ENCODE measurements around the gene CWC25.
A peak's percentile ranks its signal among the peaks of the same experiment; 100 is the strongest.
"Not testable (repeated sequence)": the region's sequence is repeated elsewhere in the genome, so short reads cannot be mapped to it uniquely, and the experiment has no call there.

Gene CWC25

GRCh38 chr17:38824899-38825761 is at the start of gene CWC25:
Gene CWC25, minus strand, starts transcription at chr17:38825321. Its CDS starts 138 bp downstream, at chr17:38825183.
- peak; percentile 85 for DNase-seq

DNA sequence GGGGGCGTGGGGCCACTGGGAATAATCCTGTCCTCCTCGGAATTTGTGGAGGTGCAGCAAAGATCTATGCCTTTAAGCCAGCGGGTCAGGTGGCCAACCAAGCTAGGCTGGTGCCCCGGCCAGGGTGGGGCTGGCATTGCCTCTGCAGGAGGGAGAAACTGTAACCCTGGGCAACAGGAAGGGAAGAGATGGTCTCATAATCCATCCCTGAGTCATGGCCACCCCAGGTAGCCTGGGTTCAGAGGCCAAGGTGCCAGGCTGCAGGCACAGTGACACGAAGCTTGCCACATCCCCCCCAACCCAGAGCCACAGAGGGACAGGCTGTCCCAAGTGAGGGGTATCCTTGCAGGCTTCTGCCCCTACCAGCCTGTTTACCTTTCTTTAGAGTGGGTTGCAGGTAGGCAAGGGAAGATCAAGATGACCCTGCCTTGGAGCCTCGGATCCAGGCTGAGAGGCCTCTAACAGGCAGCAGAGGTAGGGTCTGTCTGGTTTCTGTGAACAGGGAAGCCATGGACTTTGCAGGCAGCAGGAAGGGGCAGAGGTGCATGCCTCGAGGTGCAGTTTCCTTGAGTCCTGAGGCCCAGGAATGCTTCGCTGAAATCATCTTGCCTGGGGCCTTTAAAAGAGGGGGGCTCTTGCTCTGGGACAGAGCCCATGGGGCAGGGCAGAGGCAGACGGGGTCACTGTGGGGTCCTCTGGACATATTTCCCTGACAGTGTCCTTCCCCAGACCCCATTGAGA is 48.7 kb upstream of the CWC25 start:
- no peak for DNase-seq

DNA sequence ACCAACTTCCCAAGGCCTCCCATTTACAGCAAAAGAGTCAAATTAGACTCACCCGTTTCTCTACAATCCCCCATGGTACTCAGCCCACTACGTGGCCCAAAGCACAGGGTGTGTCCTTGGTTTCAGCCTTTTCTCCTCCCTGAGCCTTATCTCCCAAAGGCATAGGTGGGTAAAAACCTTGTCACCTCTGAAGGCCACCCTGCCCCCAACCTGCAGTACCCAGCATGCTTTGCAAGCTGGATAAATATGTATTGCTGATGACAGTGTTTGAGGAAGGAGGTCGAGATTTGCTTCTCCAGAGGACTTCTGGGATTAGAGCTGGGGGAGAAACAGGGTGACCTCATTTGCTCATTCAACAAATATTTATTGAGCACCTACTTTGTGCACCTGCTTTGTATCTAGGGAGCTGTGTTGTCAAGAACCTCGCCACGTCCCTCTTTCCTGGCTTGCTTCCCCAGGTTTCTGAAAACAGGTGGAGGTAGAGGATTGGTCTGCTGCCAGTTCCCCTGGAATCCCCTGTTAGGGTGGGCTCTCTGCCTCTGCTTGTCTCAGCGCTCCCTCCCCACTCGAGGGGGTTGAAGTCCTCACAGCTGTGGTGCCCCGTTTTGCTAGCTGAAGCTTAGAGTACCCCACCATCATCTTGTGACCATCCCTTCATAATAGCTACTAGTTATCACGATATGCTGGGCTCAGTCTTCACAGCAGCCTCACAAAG is 47.7 kb upstream of the CWC25 start:
- no peak for DNase-seq

DNA sequence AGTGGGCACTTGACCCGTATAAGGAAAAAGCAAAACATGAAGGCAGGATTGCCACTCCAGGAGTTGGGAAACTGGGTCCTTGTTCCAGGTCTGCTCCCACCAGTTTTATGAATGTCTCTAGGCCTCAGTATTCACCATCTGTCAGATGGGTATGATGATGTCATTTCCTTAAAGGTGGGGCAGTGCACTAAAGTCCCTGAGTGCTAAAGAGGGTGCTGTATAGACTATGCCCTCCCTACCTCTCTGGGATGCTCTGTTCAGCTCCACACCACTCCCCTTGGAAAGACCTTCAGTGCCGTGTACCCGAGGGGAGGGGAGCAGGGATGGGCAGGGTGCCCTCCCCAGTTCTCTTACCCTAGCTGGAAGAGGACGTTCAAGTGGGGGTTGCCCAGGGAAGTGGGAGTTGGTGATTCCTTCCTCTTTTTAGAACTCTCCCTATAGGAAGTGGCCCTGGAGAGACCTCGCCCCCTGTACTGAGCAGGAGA is 46.9 kb upstream of the CWC25 start:
- no peak for DNase-seq

- DNase-seq: no peak
Observed at GRCh38 chr17:38871247-38872015, 46.3 kb upstream of the CWC25 start.

- DNase-seq: peak; percentile 33
Observed at GRCh38 chr17:38870259-38871165, 45.4 kb upstream of the CWC25 start.

- peak; percentile 73 for DNase-seq
Observed at GRCh38 chr17:38869526-38870258, 44.6 kb upstream of the CWC25 start, which contains the start of gene LASP1. Gene LASP1, plus strand, starts transcription at chr17:38870058. Its CDS starts 132 bp downstream, at chr17:38870190.

DNA sequence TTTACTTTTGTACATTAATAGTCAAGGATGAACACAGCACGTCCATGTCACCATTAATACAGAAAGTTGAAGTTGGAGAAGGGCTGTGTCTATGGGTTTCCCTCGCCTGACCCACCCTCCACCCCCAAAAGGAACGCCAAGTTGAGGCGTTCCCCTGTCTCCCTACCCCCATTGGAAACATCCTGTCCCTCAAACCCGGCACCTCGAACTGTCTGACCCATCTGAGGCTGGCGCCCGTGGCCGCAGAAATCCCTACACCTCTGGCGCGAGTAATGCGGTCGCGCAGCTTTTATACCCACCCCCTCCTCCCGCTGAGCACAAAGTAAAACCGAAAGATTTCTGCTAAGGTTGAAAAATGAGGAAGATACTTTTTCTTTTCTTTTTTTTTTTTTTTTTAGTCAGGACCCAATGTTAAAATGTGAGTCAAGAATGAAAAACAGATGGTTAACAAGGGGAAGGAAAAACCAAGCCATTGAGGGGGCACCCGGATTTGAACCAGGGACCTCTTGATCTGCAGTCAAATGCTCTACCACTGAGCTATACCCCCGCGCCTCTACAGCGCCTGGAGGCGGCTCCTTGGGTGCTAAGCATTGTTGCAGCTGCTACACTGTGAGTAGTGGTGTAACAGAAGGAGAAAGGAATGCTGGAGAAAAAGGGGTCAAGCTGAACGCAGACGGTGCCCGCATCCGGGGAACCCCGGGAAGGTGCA is 43.9 kb upstream of the CWC25 start:
- DNase-seq: peak; percentile 66

DNA sequence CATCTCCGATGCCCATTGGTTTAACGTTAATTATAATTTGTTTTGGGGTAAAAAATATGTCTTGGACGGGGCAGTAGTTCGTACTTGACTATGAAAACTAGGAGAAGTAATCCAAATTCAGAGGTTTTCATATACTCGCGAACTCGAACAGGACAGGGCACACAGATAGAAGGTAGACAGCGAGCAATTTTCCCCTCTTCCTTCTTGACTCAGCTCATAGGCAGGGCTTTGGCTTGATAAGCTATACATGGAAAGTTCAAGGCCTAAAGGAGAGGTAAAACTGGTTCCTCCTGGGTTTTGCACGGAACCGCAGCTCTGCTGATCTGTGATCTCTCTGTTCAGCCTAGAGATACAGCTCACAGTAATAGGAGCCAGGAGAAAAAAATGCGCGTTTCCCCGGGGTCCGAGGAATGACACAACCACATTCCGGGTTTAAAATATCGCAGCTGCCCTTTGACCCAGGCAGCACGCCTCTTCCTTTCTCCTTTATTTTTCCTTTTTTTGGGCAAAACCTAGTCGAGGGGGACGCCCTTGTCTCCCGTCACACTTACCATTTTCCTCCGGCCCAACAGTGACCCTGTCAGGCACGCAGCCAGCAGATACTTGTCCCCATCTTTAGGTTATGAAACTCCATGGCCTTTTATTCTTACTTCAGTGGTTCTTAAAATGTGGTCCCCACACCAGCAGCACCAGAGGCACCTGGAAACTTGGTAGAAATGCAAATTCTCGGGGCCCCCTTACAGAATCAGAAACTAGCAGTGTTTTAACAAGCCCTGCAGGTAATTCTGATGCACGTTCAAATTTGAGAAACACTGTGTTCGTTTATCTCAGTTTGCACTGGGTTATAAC is 43.1 kb upstream of the CWC25 start:
- peak; percentile 67 for DNase-seq

- peak; percentile 87 for DNase-seq
Observed at GRCh38 chr17:38867179-38867967, 42.3 kb upstream of the CWC25 start.

GRCh38 chr17:38864636-38865398 is 39.7 kb upstream of the CWC25 start:
- no peak for DNase-seq

DNA sequence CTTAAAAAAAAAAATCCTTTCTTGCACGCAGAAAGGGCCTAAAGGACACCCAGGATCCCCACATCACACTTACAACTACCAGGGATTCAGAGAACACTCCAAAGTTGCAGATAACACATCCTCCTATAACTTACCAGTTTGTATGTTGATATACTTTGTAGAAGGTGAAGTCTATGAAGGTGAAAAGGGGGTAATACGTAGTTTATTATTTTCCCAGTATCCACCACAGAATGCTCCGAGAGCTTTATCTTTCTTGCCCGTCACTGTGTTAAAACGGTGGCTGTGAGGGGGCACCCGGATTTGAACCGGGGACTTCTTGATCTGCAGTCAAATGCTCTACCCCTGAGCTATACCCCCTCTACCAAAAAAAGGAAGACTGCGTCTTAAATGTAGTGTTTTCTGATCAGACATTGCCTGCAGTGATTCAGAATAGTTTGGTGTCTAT is 36.3 kb upstream of the CWC25 start:
- peak; percentile 17 for DNase-seq

DNA sequence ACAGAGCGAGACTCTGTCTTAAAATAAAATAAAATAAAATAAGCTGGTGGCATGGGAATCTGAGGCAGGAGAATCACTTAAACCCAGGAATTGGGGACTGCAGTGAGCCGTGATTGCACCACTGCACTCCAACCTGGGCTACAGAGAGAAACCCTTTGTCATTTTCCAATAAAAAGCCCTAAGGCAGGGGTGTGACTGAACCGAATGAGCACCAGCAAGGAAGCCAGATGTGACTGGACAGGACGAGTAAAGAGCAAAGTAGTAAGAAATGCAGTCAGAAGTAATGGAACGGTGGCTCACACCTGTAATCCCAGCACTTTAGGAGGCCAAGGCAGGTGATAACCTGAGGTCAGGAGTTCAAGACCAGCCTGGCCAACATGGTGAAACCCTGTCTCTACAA is 32.1 kb upstream of the CWC25 start:
- no peak for DNase-seq

- DNase-seq: not testable (repeated sequence)
Observed at GRCh38 chr17:38855101-38855714, 30.1 kb upstream of the CWC25 start.

DNA sequence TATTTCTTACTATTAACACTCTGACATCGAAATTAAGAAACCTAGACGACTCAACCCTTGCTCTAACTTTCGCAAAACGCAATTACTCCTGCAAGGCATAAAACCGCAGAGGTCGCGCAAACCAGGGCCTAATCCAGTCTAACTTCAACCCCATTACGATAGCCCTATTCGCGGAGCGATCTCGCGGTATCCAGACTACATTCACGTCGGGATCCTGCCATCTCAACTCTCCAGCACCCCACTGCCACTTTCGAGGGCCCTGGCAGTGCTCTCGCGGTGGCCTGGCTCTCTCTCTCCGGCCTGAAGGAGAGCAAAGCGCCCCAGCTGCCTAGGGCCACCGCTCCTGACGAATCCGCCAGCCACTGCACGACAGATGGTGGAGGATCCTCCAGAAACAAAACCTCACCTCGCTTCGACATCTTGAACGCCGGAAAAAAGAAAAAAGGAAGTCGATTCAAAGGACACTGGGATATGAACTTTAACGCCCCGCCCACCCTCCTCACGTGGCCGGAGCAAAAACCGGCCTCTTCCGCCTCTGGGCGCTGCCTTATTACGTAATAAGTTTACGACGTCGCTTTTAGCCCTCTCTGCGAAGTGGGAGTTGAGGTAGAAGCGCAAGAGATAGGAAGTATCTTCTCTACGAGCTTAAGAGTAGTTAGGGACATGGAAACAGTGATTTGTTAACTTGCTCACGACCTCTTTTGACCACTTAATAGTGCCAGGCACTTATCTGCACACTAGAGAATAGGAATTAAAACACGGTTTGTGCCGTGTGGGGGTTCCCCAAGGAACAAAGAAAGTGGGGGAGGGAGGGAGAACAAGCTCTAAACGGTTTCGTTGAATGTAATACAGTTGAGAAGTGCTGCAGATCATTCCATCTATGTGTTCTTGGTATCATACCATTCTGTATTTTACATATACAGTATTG is 28.4 kb upstream of the CWC25 start, which contains the start of gene RPL23:
TSS of gene RPL23 (minus strand) at position 430 of the 928 bp plus-strand sequence. CDS start at position 419, 11 bp downstream.
- peak; percentile 95 for DNase-seq

All from NCI-H1105 treated with DMSO at 0.1 percent for 48 hours (cell line).